H1 (cell line): Measurements from ENCODE around the gene KRTAP2-3. TPM values are rescaled to one million over a fixed set of nuclear protein-coding genes. Genes with fewer than 3 reads are reported as not detected.

Source experiments
- CREB1 ChIP-seq: IDR thresholded peaks from 2 replicates; pipeline ENCODE4 v1.6.1; 2012; ENCODE audit warnings: inconsistent platforms
- EZH2 ChIP-seq: fragments of 200-600 bp; sonication (generic); IDR thresholded peaks from 2 replicates; pipeline ENCODE4 v1.7.1; 2012; ENCODE audit warnings: low read depth, mild to moderate bottlenecking, moderate library complexity, low read length, inconsistent platforms; ENCODE audit not compliant: severe bottlenecking
- RAD21 ChIP-seq, 2 experiments: IDR thresholded peaks in 1 of 2; conservative IDR thresholded peaks in 1 of 2; 2 replicates each; pipeline ENCODE4 v1.6.1; 2011; ENCODE audit warnings: low read depth in 2 of 2, low read length in 2 of 2, improper control_type of control experiment in 1 of 2, inconsistent platforms in 1 of 2, mild to moderate bottlenecking in 1 of 2, moderate library complexity in 1 of 2
- SP1 ChIP-seq: IDR thresholded peaks from 2 replicates; pipeline ENCODE4 v1.6.1; 2011; ENCODE audit warnings: low read depth, low read length
- polyA plus RNA-seq, 7 experiments: library from polyadenylated mRNA; depleted of rRNA in 3 of 7; stranded (reverse) in 5 of 7; unstranded in 2 of 7; fragments of >200 nt in 5 of 7; fragments of 200-250 nt in 2 of 7; gene quantifications; 1 replicate in 5 of 7; 2 replicates in 1 of 7; 4 replicates in 1 of 7; pipeline versions ENCODE4 v1.2.1 to v1.2.3, GENCODE V29; 2011 to 2013; ENCODE audit warnings: missing spikeins in 2 of 7, mixed read lengths in 2 of 7
- total RNA-seq: library from RNA; stranded (reverse); fragmentation: NEBNext Ultra II Directional; extraction: Animal tissue kit (Norgen Biotek cat#: 25700); gene quantifications from 2 replicates; pipeline ENCODE4 v1.2.1, GENCODE V29; 2021

KRTAP2-3 gene
- total and polyA plus RNA-seq, 2 of the 8 experiments (the other 6 are each of a cell fraction or from before 2014, with no cell fraction given), result not detected

DNA sequence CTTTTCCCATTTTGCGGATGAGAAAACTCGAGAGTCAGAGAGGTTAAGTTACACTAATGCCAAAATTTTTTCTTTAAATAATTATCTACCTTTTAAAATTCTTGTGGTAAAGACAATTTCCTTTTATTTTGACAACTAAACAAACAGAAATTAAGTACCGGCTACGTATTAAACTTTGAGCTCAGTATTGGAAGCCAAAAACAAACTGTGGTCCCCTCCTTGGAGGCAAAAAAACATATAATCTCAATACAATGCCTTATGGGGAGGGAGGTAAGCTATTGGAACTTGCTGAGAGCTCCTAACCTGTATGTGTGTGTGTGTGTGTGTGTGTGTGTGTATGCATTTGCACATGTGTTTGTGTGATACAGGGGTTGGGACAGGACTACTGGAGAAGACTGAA lies 3.5 kb upstream of the KRTAP2-3 start (continued):
- no peak for TF ChIP-seq EZH2
- no peak for TF ChIP-seq SP1
- TF ChIP-seq RAD21 (IDR thresholded peaks at IDR 0.05 in 1 of 2, conservative IDR thresholded peaks at IDR 0.05 in 1 of 2; ENCODE audit: low read depth in 2 of 2, low read length in 2 of 2), result no peak
- TF ChIP-seq CREB1, result no peak
